ENCODE results near the gene UHMK1.
"Not testable (repeated sequence)": the region's sequence is repeated elsewhere in the genome, so short reads cannot be mapped to it uniquely, and the experiment has no call there.

The UHMK1 gene

DNA sequence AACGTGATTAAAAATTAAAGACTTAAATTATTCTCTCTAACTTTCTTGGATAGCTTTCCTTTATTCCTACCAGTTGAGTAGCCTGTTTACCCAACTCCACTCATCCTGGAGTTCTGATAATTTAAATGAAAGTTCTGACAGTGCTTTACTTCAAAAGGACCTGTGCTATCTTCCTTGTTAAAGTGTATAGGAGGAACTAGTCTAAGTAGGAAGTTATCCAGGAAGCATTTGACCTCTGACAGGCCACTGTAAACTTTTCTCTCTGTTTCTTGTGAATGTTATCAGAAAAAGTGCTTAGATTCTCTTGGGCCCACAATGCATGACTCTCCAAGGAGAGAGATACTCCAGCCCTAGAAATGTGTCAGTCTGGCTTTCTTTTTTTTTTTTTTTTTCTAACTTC lies 73.1 kb downstream of the UHMK1 start:
- DNase-seq: no peak

DNA sequence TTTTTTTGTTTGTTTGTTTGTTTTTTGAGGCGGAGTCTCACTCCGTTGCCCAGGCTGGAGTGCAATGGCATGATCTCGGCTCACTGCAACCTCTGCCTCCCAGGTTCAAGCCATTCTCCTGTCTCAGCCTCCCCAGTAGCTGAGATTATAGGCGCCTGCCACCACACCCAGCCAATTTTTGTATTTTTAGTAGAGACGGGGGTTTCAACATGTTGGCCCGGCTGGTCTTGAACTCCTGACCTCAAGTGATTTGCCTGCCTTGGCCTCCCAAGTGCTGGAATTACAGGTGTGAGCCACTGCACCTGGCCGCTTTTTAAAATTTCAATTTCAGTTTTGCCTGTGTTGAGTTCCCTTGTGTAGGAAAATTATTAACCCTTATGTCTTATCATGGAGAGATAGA lies 73.5 kb downstream of the UHMK1 start:
- not testable (repeated sequence) for DNase-seq

DNA sequence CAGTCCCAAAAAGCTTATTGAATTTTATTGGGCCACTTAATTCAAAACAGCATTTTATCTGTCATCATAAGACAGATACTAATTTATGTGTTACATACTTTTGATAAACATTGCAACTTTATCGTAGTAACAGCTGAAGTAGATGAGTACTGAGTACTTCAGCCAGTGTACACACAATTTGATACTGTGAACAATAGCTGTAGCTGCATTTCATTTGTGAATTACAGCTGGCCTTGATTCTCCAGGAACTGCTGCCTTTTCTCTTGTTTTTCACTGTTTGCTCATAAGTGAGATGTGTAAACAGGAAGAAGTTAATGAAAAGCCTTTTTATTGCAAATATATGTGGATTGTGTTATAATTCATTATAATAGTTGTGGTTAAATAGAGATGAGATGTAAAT lies 74.1 kb downstream of the UHMK1 start:
- DNase-seq: no peak

DNA sequence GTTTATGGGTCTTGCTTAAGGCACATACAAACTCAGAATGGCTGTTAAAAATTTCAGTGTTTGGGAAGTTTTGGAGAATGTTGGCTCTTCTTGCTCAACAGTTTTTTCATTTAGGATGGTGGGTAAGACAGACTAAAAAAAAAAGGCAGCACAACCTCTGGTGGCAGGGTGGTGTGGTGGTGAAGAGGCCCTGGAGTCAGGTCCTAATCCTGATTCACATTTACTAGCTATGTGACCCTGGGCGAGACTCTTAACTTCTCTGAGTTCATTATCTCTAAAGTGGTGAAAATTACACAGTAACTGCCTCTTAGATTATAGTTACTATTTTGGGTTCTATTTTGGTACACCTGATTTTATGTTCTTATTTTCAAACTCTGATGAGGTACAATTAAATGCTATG lies 75.5 kb downstream of the UHMK1 start:
- DNase-seq: no peak

DNA sequence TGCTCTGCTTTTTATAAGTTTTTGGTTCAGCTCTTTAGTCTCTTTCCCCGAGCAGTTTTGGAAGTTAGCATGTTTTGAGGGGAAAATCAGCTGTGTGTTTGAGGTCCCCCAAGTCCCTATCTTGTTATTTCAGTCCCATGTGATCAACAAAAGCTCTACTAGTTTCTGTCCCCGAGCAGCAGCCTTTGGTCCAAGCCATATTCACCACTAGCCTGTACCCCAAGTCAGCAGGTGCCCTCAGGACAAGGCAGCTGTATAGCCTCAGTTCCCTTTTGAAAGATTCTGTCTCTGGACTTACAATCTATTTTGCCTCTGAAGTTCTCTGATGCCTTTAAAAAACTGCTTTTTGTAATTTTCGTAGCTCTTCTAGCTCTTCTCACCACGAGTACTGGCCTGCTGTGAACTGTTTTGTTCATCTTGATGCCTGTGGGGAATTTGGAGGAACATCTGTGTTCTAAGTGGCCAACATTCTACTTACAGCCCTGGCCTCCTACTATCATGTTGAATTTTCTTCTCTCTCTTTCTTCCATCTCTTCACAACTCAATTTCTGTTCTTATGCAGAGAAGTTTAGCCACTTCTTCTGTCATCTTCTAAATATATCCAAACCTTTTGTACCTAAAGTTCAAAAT lies 80.6 kb downstream of the UHMK1 start:
- no peak for DNase-seq

DNA sequence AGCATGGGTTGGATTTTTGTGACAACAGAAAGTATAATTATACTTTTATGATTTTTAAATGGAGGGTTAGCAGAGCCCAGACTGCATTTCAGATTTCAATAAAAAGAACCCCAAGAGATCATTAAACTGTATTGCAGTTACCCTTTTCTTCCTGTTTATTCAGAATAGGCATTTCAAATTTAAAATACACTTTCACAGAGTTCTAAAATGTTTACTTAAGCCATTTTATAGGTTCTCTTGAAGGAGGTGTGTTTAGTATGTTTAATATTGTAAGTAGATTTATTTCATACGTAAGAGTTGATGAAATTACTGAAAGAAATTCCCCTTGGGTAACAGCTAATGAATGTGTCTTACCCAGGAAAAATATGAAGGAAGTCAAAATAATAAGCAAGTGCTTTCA lies 81.3 kb downstream of the UHMK1 start:
- no peak for DNase-seq

All from NCI-H510A (cell line).